K562 (cell line): ENCODE results near the gene RRAS. TPM values are rescaled to one million over a fixed set of nuclear protein-coding genes. Genes with fewer than 3 reads are reported as not detected.

Source experiments
- ATAC-seq: fragments of 200-7000 bp; cut with Tn5 transposase; 3 replicates; pipeline ENCODE4 v1.9.1; 2020; ENCODE audit warnings: moderate library complexity
- BruUV-seq: library from RNA; stranded (reverse); fragments of 400-500 nt; replicated peaks from 2 replicates; lab custom pipeline; 2021; lab: Mats Ljungman, UMichigan
- CTCF ChIA-PET: fragments of 300-600 bp; formaldehyde crosslinking; extraction: SDS; loops from one replicate; lab custom pipeline; 2021; ENCODE audit warnings: low intra/inter-chr PET ratio; lab: Yijun Ruan, JAX
- POLR2A ChIA-PET: fragments of 300-600, 350-650 bp; sonication (Branson Sonifier 250); formaldehyde crosslinking; extraction: SDS; loops from one replicate; lab custom pipeline; 2021; ENCODE audit warnings: antibody characterized with exemption, inconsistent platforms; lab: Yijun Ruan, JAX
- DNase-seq, 4 experiments: peaks; one replicate each; pipeline versions ENCODE4 v3.0.0 to v3.0.0-alpha.2; 2011 to 2018; ENCODE audit warnings: low spot score in 3 of 4, mixed read lengths in 3 of 4; ENCODE audit errors: extremely low read depth in 1 of 4
- FAIRE-seq: peaks from 2 replicates; lab custom pipeline; 2011; peaks lifted over from hg19 to GRCh38; lab: Jason Lieb, UNC
- H2AFZ ChIP-seq: 2 replicates; pipeline ENCODE4 v1.6.0; 2011; ENCODE audit warnings: low read depth, low read length, control low read depth, inconsistent platforms
- H3K27ac ChIP-seq: fragments of 200-600 bp; 3 replicates; pipeline ENCODE4 v1.8.0; 2011; ENCODE audit warnings: low read depth, mild to moderate bottlenecking, control low read depth, inconsistent platforms, low read length, moderate library complexity, mixed read lengths; ENCODE audit errors: extremely low read depth
- H3K27me3 ChIP-seq, 2 experiments: fragments of 300-600 bp in 1 of 2; 2 replicates in 1 of 2; 3 replicates in 1 of 2; pipeline versions ENCODE4 v1.6.0 to v1.8.0; 2011; ENCODE audit warnings: inconsistent platforms in 2 of 2, low read length in 2 of 2, mild to moderate bottlenecking in 1 of 2, mixed read lengths in 1 of 2, moderate library complexity in 1 of 2; ENCODE audit not compliant: control insufficient read depth in 2 of 2, insufficient read depth in 2 of 2
- H3K36me3 ChIP-seq: fragments of 300-600 bp; 3 replicates; pipeline ENCODE4 v1.8.0; 2011; ENCODE audit warnings: mild to moderate bottlenecking, low read length, inconsistent platforms; ENCODE audit not compliant: control insufficient read depth, insufficient read depth
- H3K4me1 ChIP-seq, 2 experiments: fragments of 200-600 bp in 1 of 2; replicated peaks in 1 of 2; 2 replicates in 1 of 2; 3 replicates in 1 of 2; pipeline versions ENCODE4 v1.5.1 to v1.8.0; 2011; ENCODE audit warnings: inconsistent platforms in 2 of 2, low read length in 2 of 2, mild to moderate bottlenecking in 1 of 2, mixed read lengths in 1 of 2, moderate library complexity in 1 of 2; ENCODE audit not compliant: control insufficient read depth in 2 of 2, insufficient read depth in 2 of 2
- H3K4me2 ChIP-seq: 2 replicates; pipeline ENCODE4 v1.6.1; 2011; ENCODE audit warnings: low read length, control low read depth, inconsistent platforms, mixed read lengths; ENCODE audit not compliant: insufficient read depth
- H3K4me3 ChIP-seq: fragments of 200-600 bp; sonication (generic), shearing (Covaris generic); 2 replicates; pipeline ENCODE4 v1.5.1; 2016; ENCODE audit warnings: control low read depth, inconsistent platforms
- H3K79me2 ChIP-seq: fragments of 200-600 bp; 3 replicates; pipeline ENCODE4 v1.8.0; 2011; ENCODE audit warnings: low read length, inconsistent platforms; ENCODE audit not compliant: control insufficient read depth, insufficient read depth
- H3K9ac ChIP-seq, 2 experiments: 2 replicates each; pipeline versions ENCODE4 v1.6.0 to v1.6.1; 2011; ENCODE audit warnings: low read depth in 2 of 2, low read length in 2 of 2, control low read depth in 1 of 2, inconsistent platforms in 1 of 2, mild to moderate bottlenecking in 1 of 2, mixed read lengths in 1 of 2; ENCODE audit not compliant: insufficient read depth in 1 of 2
- H3K9me1 ChIP-seq: one replicate; pipeline ENCODE4 v1.6.0; 2011; ENCODE audit warnings: inconsistent platforms, mild to moderate bottlenecking, low read length, moderate library complexity; ENCODE audit not compliant: control insufficient read depth, insufficient read depth
- H3K9me3 ChIP-seq: replicated peaks from 2 replicates; pipeline ENCODE4 v1.5.1; 2011; ENCODE audit warnings: low read depth, low read length, inconsistent platforms; ENCODE audit not compliant: control insufficient read depth, insufficient read depth
- H4K20me1 ChIP-seq: replicated peaks from 2 replicates; pipeline ENCODE4 v1.6.1; 2011; ENCODE audit warnings: low read length, inconsistent platforms, mixed read lengths; ENCODE audit not compliant: control insufficient read depth, insufficient read depth
- RBFOX2 ChIP-seq: fragments of 200-400 bp; formaldehyde crosslinking; IDR thresholded peaks from 2 replicates; pipeline ENCODE4 v1.6.1; 2017; ENCODE audit warnings: low read depth, mild to moderate bottlenecking, low read length, moderate library complexity
- ZBTB33 ChIP-seq: sonication (generic); formaldehyde crosslinking; IDR thresholded peaks from 2 replicates; pipeline ENCODE4 v1.8.1; 2023; ENCODE audit warnings: mild to moderate bottlenecking, missing genetic modification reagents
- WGBS: fragments of 100-300 bp; shearing (Covaris generic); methylation state at CpG from one replicate; pipeline ENCODE4 v1.1.6; 2016; ENCODE audit warnings: low coverage, mixed read lengths; ENCODE audit not compliant: insufficient coverage; ENCODE audit errors: missing lambda C conversion rate; 5-methylcytosine and 5-hydroxymethylcytosine counted together
- in situ Hi-C: fragments of 300-500 bp; cut with MboI; formaldehyde crosslinking; loops from 4 replicates; pipeline ENCODE4 v1.15.0; 2018; ENCODE audit warnings: inconsistent platforms, mixed read lengths
- intact Hi-C: fragments of 100-400 bp; cut with micrococcal nuclease; formaldehyde crosslinking; loops from 2 replicates; pipeline ENCODE4 v1.14.2; 2022
- polyA plus RNA-seq, 8 experiments: library from polyadenylated mRNA; depleted of rRNA in 4 of 8; stranded (reverse) in 5 of 8; unstranded in 3 of 8; fragments of >200 nt; fragmentation: Nextera tagmentation in 2 of 8; fragmentation: Illumina TruSeq in 1 of 8; extraction: Ambion mirVana in 2 of 8; extraction: Trizol in 1 of 8; gene quantifications; 2 replicates each; pipeline versions ENCODE4 v1.2.1 to v1.2.3, GENCODE V29; 2011 to 2014; ENCODE audit warnings: inconsistent platforms in 1 of 8, missing spikeins in 1 of 8
- total RNA-seq, 7 experiments: library from RNA; depleted of rRNA in 6 of 7; stranded (reverse); fragments of >200 nt in 6 of 7; fragmentation: Illumina TruSeq in 2 of 7; extraction: Trizol in 2 of 7; gene quantifications; 2 replicates each; pipeline versions ENCODE4 v1.2.1 to v1.2.3, GENCODE V29; 2011 to 2021; ENCODE audit warnings: low replicate concordance in 1 of 7
- TF ChIP-seq, protein P1 (sequence below): fragments of 200-800 bp; sonication (Bioruptor generic); IDR thresholded peaks from 2 replicates; pipeline ENCODE4 v1.6.1; 2017; ENCODE audit warnings: missing genetic modification characterization, missing compliant biosample characterization

The RRAS gene
- total and polyA plus RNA-seq, 9 of the 15 experiments (the other 6 are each of a cell fraction or from before 2014, with no cell fraction given) = 0.70 to 17.3 (median 8.2) TPM

- CTCF ChIA-PET = no interaction called here
- POLR2A ChIA-PET = no interaction called here
- H4K20me1 ChIP-seq = 0 out of 2 replicates have a peak, but pooled peaks cover 4% of the 10 kb centered on the region
Observed at GRCh38 chr19:49651029-49651819, 11.3 kb upstream of the RRAS start.

More at GRCh38 chr19:49651029-49651819, 11.3 kb upstream of the RRAS start:
- Histone ChIP-seq H3K4me1 (peaks cover 0 to 9% of the 10 kb centered on the region in 2 experiments; a peak in 2 of 5 replicates), H3K36me3 (peaks cover 79% of the 10 kb centered on the region; the same call in 2 of the 3 replicates), H3K9me3 (no peaks in the 10 kb centered on the region; the same call in 1 of the 2 replicates), H3K9me1 (no peaks in the 10 kb centered on the region), H3K27ac (no peak overlapping the region), H3K79me2 (peaks cover 4% of the 10 kb centered on the region; the same call in 1 of the 3 replicates), H2AFZ (no peak overlapping the region), H3K27me3 (no peaks in the 10 kb centered on the region), H3K4me2 (no peak overlapping the region), H3K9ac (no peak overlapping the region), H3K4me3 (no peak overlapping the region)
- no peak for DNase-seq
- BruUV-seq = no TSS peak
- in situ Hi-C loops (no loop called here), intact Hi-C loops (no loop called here)
- no peak for ATAC-seq
- WGBS = 96% methylated on average over 8 of the region's 72 CpGs
- FAIRE-seq = no peak
- TF ChIP-seq ZBTB33 (CRISPR knock-in tag) (peak; percentile 70; the same call in 1 of the 2 replicates), RBFOX2 (peak; percentile 36; the same call in 1 of the 2 replicates)
- TF ChIP-seq, protein P1, sequence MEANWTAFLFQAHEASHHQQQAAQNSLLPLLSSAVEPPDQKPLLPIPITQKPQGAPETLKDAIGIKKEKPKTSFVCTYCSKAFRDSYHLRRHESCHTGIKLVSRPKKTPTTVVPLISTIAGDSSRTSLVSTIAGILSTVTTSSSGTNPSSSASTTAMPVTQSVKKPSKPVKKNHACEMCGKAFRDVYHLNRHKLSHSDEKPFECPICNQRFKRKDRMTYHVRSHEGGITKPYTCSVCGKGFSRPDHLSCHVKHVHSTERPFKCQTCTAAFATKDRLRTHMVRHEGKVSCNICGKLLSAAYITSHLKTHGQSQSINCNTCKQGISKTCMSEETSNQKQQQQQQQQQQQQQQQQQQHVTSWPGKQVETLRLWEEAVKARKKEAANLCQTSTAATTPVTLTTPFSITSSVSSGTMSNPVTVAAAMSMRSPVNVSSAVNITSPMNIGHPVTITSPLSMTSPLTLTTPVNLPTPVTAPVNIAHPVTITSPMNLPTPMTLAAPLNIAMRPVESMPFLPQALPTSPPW (CRISPR knock-in tag) = no peak
